ENCODE results near the gene TMOD3. TPM values are rescaled to one million over a fixed set of nuclear protein-coding genes. Genes with fewer than 3 reads are reported as not detected.

The TMOD3 gene
- total and polyA plus RNA-seq, 4 donors, result 12.4 to 108 (median 41.1) TPM

GRCh38 chr15:51803965-51804364 lies 25.5 kb upstream of the TMOD3 start:
- H3K27me3 ChIP-seq (ENCODE audit: control insufficient read depth in 3 of 3, insufficient read depth in 3 of 3, low read length in 2 of 3), result no peaks in the 10 kb centered on the region
- TF ChIP-seq, protein P1, sequence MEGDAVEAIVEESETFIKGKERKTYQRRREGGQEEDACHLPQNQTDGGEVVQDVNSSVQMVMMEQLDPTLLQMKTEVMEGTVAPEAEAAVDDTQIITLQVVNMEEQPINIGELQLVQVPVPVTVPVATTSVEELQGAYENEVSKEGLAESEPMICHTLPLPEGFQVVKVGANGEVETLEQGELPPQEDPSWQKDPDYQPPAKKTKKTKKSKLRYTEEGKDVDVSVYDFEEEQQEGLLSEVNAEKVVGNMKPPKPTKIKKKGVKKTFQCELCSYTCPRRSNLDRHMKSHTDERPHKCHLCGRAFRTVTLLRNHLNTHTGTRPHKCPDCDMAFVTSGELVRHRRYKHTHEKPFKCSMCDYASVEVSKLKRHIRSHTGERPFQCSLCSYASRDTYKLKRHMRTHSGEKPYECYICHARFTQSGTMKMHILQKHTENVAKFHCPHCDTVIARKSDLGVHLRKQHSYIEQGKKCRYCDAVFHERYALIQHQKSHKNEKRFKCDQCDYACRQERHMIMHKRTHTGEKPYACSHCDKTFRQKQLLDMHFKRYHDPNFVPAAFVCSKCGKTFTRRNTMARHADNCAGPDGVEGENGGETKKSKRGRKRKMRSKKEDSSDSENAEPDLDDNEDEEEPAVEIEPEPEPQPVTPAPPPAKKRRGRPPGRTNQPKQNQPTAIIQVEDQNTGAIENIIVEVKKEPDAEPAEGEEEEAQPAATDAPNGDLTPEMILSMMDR (IDR thresholded peaks at IDR 0.05; ENCODE audit: control extremely low read depth, extremely low read depth), result no peak
- H3K36me3 ChIP-seq (ENCODE audit: control insufficient read depth in 4 of 4, insufficient read depth in 4 of 4, low read length in 4 of 4), result peaks cover 0 to 15% (median under 1%) of the 10 kb centered on the region in 4 donors
- DNase-seq (no peak), ATAC-seq (ENCODE audit: insufficient read depth, low FRiP score) (no peak)
- H3K9ac ChIP-seq (ENCODE audit: insufficient read depth in 1 of 2, low read length in 2 of 2), result no peak overlapping the region
- WGBS, 2 donors, result 93 to 95% methylated on average over 2 of the region's 2 CpGs
- H3K4me3 ChIP-seq, result no peak overlapping the region
- H3K27ac ChIP-seq (ENCODE audit: low read depth in 1 of 2, low read length in 1 of 2), result no peak overlapping the region
- peaks cover 0 to 5% (median 4%) of the 10 kb centered on the region in 5 donors for H3K4me1 ChIP-seq (ENCODE audit: control insufficient read depth in 5 of 5, insufficient read depth in 5 of 5, low read length in 5 of 5)
- no peaks in the 10 kb centered on the region for H3K9me3 ChIP-seq (ENCODE audit: control insufficient read depth in 4 of 4, insufficient read depth in 3 of 4, low read length in 3 of 4)

- H3K27me3 ChIP-seq (ENCODE audit: control insufficient read depth in 3 of 3, insufficient read depth in 3 of 3, low read length in 2 of 3), result no peaks in the 10 kb centered on the region
- H3K27ac ChIP-seq (ENCODE audit: low read depth in 1 of 2, low read length in 1 of 2), result no peak overlapping the region
- peaks cover 0 to 5% (median 0%) of the 10 kb centered on the region in 5 donors for H3K4me1 ChIP-seq (ENCODE audit: control insufficient read depth in 5 of 5, insufficient read depth in 5 of 5, low read length in 5 of 5)
- WGBS, 2 donors, result 70 to 86% methylated on average over 2 of the region's 2 CpGs
- ATAC-seq (ENCODE audit: insufficient read depth, low FRiP score) (no peak), DNase-seq (no peak)
- no peak overlapping the region for H3K9ac ChIP-seq (ENCODE audit: insufficient read depth in 1 of 2, low read length in 2 of 2)
- H3K36me3 ChIP-seq (ENCODE audit: control insufficient read depth in 4 of 4, insufficient read depth in 4 of 4, low read length in 4 of 4), result peaks cover 0 to 13% (median under 1%) of the 10 kb centered on the region in 4 donors
- TF ChIP-seq, protein P1 (IDR thresholded peaks at IDR 0.05; ENCODE audit: control extremely low read depth, extremely low read depth), result no peak
- no peak overlapping the region for H3K4me3 ChIP-seq
- H3K9me3 ChIP-seq (ENCODE audit: control insufficient read depth in 4 of 4, insufficient read depth in 3 of 4, low read length in 3 of 4), result no peaks in the 10 kb centered on the region
Observed at GRCh38 chr15:51806123-51806522, 23.3 kb upstream of the TMOD3 start.

GRCh38 chr15:51809457-51809856 lies 20.0 kb upstream of the TMOD3 start:
- Histone ChIP-seq H3K4me3 (no peak overlapping the region), H3K9me3 (ENCODE audit: control insufficient read depth in 4 of 4, insufficient read depth in 3 of 4, low read length in 3 of 4) (no peaks in the 10 kb centered on the region), H3K27me3 (ENCODE audit: control insufficient read depth in 3 of 3, insufficient read depth in 3 of 3, low read length in 2 of 3) (no peaks in the 10 kb centered on the region), H3K9ac (ENCODE audit: insufficient read depth in 1 of 2, low read length in 2 of 2) (no peak overlapping the region), H3K36me3 (ENCODE audit: control insufficient read depth in 4 of 4, insufficient read depth in 4 of 4, low read length in 4 of 4) (peaks cover 0 to 9% (median 0%) of the 10 kb centered on the region in 4 donors), H3K4me1 (ENCODE audit: control insufficient read depth in 5 of 5, insufficient read depth in 5 of 5, low read length in 5 of 5) (no peaks in the 10 kb centered on the region), H3K27ac (ENCODE audit: low read depth in 1 of 2, low read length in 1 of 2) (no peak overlapping the region)
- 70 to 84% methylated on average over 1 of the region's 1 CpG for WGBS, 2 donors
- TF ChIP-seq, protein P1 (IDR thresholded peaks at IDR 0.05; ENCODE audit: control extremely low read depth, extremely low read depth), result no peak
- ATAC-seq (ENCODE audit: insufficient read depth, low FRiP score), result no peak
- DNase-seq, result no peak

GRCh38 chr15:51812598-51812997 lies 16.9 kb upstream of the TMOD3 start:
- Histone ChIP-seq H3K4me3 (no peak overlapping the region), H3K4me1 (ENCODE audit: control insufficient read depth in 5 of 5, insufficient read depth in 5 of 5, low read length in 5 of 5) (peaks cover 0 to 9% (median 0%) of the 10 kb centered on the region in 5 donors), H3K9me3 (ENCODE audit: control insufficient read depth in 4 of 4, insufficient read depth in 3 of 4, low read length in 3 of 4) (no peaks in the 10 kb centered on the region), H3K27ac (ENCODE audit: low read depth in 1 of 2, low read length in 1 of 2) (no peak overlapping the region), H3K27me3 (ENCODE audit: control insufficient read depth in 3 of 3, insufficient read depth in 3 of 3, low read length in 2 of 3) (no peaks in the 10 kb centered on the region), H3K9ac (ENCODE audit: insufficient read depth in 1 of 2, low read length in 2 of 2) (no peak overlapping the region), H3K36me3 (ENCODE audit: control insufficient read depth in 4 of 4, insufficient read depth in 4 of 4, low read length in 4 of 4) (peaks cover 0 to 1% (median 0%) of the 10 kb centered on the region in 4 donors)
- 64 to 76% methylated on average over 2 of the region's 2 CpGs for WGBS, 2 donors
- no peak for DNase-seq
- TF ChIP-seq, protein P1 (IDR thresholded peaks at IDR 0.05; ENCODE audit: control extremely low read depth, extremely low read depth), result no peak
- no peak for ATAC-seq (ENCODE audit: insufficient read depth, low FRiP score)

Data from lung (tissue), 12 donors.